Panc1 (cell line): Measurements from ENCODE around the gene TMPRSS3. TPM values are rescaled to one million over a fixed set of nuclear protein-coding genes. Genes with fewer than 3 reads are reported as not detected.

Source experiments
- ATAC-seq: fragments of 200-7000 bp; cut with Tn5 transposase; 2 replicates; pipeline ENCODE4 v1.9.1; 2020; ENCODE audit warnings: mild to moderate bottlenecking, moderate library complexity
- BruUV-seq: library from RNA; stranded (reverse); fragments of 400-500 nt; replicated peaks from 2 replicates; lab custom pipeline; 2021; lab: Mats Ljungman, UMichigan
- CTCF ChIA-PET: fragments of 300-600 bp; sonication (Branson Sonifier 250); formaldehyde crosslinking; loops from one replicate; lab custom pipeline; 2022; ENCODE audit warnings: antibody characterized with exemption; lab: Charles Lee
- POLR2A ChIA-PET: fragments of 300-600 bp; sonication (Branson Sonifier 250); formaldehyde crosslinking; loops from one replicate; lab custom pipeline; 2022; ENCODE audit warnings: antibody characterized with exemption; lab: Charles Lee
- DNase-seq: peaks from one replicate; pipeline ENCODE4 v3.0.0-alpha.2; 2010; ENCODE audit warnings: low read depth, low spot score
- H3K27ac ChIP-seq: 2 replicates; pipeline ENCODE4 v1.5.1; 2011; ENCODE audit warnings: mild to moderate bottlenecking, low read length, inconsistent platforms
- H3K27me3 ChIP-seq: fragments of 200-500 bp; sonication (Bioruptor generic); 2 replicates; pipeline ENCODE4 v1.6.0; 2014; ENCODE audit warnings: low read length, inconsistent platforms; ENCODE audit not compliant: control insufficient read depth, insufficient read depth
- H3K36me3 ChIP-seq: fragments of 200-500 bp; sonication (Bioruptor generic); 2 replicates; pipeline ENCODE4 v1.5.1; 2014; ENCODE audit warnings: inconsistent platforms, mild to moderate bottlenecking, low read length, moderate library complexity; ENCODE audit not compliant: control insufficient read depth, insufficient read depth
- H3K4me1 ChIP-seq: 2 replicates; pipeline ENCODE4 v1.5.1; 2011; ENCODE audit warnings: inconsistent platforms, mild to moderate bottlenecking, low read length, moderate library complexity; ENCODE audit not compliant: control insufficient read depth, insufficient read depth
- H3K4me3 ChIP-seq, 2 experiments: 2 replicates each; pipeline ENCODE4 v1.5.1; 2011 to 2012; ENCODE audit warnings: low read depth in 2 of 2, low read length in 2 of 2, mild to moderate bottlenecking in 2 of 2, inconsistent platforms in 1 of 2, moderate library complexity in 1 of 2
- H3K9me3 ChIP-seq: fragments of 200-500 bp; sonication (Bioruptor generic); 2 replicates; pipeline ENCODE4 v1.5.1; 2014; ENCODE audit warnings: low read depth, mild to moderate bottlenecking, inconsistent platforms, low read length, moderate library complexity; ENCODE audit not compliant: control insufficient read depth, insufficient read depth
- POLR2AphosphoS5 ChIP-seq: IDR thresholded peaks from 2 replicates; pipeline ENCODE4 v1.6.1; 2012; ENCODE audit warnings: mild to moderate bottlenecking, low read depth, low read length, moderate library complexity
- SIN3A ChIP-seq: IDR thresholded peaks from 2 replicates; pipeline ENCODE4 v1.6.1; 2012; ENCODE audit warnings: low read depth, mild to moderate bottlenecking, low read length, moderate library complexity, borderline replicate concordance; ENCODE audit not compliant: insufficient read depth
- TCF7L2 ChIP-seq: IDR thresholded peaks from 2 replicates; pipeline ENCODE4 v1.6.1; 2011; ENCODE audit warnings: mild to moderate bottlenecking, low read depth, low read length, inconsistent platforms
- in situ Hi-C: cut with HindIII; loops from 2 replicates; pipeline ENCODE4 v1.10.0; 2016; ENCODE audit warnings: low sequenced_read_pairs, low pct_unique_long_range_greater_than_20kb
- intact Hi-C: fragments of 100-400 bp; cut with micrococcal nuclease; formaldehyde crosslinking; loops from one replicate; pipeline ENCODE4 v1.10.0; 2022; ENCODE audit not compliant: unreplicated experiment
- total RNA-seq: library from RNA; stranded (reverse); gene quantifications from one replicate; pipeline ENCODE4 v1.2.1, GENCODE V29; 2021; ENCODE audit not compliant: unreplicated experiment
- TF ChIP-seq, protein P1 (sequence below), 2 experiments: IDR thresholded peaks; 2 replicates each; pipeline ENCODE4 v1.6.1; 2011 to 2012; ENCODE audit warnings: low read depth in 2 of 2, control low read depth in 1 of 2, low read length in 1 of 2, mild to moderate bottlenecking in 1 of 2, moderate library complexity in 1 of 2; ENCODE audit not compliant: insufficient read depth in 1 of 2
- TF ChIP-seq, protein P2 (sequence below): fragments of 450-650 bp; IDR thresholded peaks from 2 replicates; pipeline ENCODE4 v1.5.1; 2017; ENCODE audit warnings: mild to moderate bottlenecking

TMPRSS3 gene
- total RNA-seq, 1 experiment from 2014 or later = not detected

DNA sequence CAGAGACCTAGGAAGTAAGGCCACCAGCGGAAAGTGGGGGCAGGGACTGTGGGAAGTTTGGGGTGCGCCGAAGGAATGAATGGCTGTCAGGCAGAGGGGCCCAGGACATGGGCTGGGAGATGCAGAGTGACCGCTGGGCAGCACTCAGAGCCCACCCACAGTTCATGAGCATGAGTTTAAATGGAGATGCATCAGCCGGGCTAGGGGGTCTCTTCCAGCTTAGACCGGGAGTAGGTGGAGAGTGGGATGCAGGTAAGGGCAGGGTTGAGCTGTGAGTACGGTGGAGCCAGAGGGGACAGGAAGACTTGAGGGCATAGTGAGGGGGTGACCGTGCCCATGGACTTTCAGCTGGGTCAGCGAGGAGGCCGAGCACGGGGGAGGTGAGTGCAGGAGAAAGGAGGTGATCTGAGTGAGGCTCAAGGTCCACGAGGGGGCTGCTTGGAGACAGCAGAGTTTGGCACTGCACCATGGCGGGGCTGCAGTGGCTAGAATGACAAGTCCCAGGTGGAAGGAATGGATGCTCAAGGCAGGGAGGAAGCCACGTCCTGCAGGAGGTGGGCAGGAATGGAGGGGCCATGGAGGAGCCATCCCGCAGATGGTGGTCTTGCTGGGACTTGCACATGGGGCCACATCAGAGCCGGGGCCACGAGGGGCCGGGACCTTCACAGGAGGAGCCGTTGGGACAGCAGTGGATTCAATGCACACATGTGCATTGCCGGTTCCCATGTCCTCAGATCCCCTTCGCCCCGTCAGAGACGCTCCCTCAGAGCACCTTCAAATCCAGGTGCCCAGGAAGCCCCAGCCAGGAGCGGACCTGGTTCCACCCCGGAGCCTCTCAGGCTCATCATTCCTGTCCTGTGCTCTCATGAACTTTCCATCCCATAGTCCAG is 42.7 kb upstream of the TMPRSS3 start:
- intact Hi-C loops = no loop called here
- no TSS peak for BruUV-seq
- in situ Hi-C loops = no loop called here
- Histone ChIP-seq H3K9me3 (no peaks in the 10 kb centered on the region), H3K4me1 (no peaks in the 10 kb centered on the region), H3K27ac (no peak overlapping the region), H3K36me3 (no peaks in the 10 kb centered on the region), H3K27me3 (no peaks in the 10 kb centered on the region; the same call in 1 of the 2 replicates), H3K4me3 (no peak overlapping the region)
- ChIA-PET CTCF (no interaction called here), POLR2A (no interaction called here)
- no peak for TF ChIP-seq SIN3A
- TF ChIP-seq, protein P1, sequence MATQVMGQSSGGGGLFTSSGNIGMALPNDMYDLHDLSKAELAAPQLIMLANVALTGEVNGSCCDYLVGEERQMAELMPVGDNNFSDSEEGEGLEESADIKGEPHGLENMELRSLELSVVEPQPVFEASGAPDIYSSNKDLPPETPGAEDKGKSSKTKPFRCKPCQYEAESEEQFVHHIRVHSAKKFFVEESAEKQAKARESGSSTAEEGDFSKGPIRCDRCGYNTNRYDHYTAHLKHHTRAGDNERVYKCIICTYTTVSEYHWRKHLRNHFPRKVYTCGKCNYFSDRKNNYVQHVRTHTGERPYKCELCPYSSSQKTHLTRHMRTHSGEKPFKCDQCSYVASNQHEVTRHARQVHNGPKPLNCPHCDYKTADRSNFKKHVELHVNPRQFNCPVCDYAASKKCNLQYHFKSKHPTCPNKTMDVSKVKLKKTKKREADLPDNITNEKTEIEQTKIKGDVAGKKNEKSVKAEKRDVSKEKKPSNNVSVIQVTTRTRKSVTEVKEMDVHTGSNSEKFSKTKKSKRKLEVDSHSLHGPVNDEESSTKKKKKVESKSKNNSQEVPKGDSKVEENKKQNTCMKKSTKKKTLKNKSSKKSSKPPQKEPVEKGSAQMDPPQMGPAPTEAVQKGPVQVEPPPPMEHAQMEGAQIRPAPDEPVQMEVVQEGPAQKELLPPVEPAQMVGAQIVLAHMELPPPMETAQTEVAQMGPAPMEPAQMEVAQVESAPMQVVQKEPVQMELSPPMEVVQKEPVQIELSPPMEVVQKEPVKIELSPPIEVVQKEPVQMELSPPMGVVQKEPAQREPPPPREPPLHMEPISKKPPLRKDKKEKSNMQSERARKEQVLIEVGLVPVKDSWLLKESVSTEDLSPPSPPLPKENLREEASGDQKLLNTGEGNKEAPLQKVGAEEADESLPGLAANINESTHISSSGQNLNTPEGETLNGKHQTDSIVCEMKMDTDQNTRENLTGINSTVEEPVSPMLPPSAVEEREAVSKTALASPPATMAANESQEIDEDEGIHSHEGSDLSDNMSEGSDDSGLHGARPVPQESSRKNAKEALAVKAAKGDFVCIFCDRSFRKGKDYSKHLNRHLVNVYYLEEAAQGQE (IDR thresholded peaks at IDR 0.05; ENCODE audit: insufficient read depth in 1 of 2, low read depth in 2 of 2, low read length in 1 of 2) = no peak
- TF ChIP-seq, protein P2, sequence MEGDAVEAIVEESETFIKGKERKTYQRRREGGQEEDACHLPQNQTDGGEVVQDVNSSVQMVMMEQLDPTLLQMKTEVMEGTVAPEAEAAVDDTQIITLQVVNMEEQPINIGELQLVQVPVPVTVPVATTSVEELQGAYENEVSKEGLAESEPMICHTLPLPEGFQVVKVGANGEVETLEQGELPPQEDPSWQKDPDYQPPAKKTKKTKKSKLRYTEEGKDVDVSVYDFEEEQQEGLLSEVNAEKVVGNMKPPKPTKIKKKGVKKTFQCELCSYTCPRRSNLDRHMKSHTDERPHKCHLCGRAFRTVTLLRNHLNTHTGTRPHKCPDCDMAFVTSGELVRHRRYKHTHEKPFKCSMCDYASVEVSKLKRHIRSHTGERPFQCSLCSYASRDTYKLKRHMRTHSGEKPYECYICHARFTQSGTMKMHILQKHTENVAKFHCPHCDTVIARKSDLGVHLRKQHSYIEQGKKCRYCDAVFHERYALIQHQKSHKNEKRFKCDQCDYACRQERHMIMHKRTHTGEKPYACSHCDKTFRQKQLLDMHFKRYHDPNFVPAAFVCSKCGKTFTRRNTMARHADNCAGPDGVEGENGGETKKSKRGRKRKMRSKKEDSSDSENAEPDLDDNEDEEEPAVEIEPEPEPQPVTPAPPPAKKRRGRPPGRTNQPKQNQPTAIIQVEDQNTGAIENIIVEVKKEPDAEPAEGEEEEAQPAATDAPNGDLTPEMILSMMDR = no peak
- no peak for TF ChIP-seq TCF7L2
- no peak for TF ChIP-seq POLR2AphosphoS5
- no peak for DNase-seq
- ATAC-seq = no peak

DNA sequence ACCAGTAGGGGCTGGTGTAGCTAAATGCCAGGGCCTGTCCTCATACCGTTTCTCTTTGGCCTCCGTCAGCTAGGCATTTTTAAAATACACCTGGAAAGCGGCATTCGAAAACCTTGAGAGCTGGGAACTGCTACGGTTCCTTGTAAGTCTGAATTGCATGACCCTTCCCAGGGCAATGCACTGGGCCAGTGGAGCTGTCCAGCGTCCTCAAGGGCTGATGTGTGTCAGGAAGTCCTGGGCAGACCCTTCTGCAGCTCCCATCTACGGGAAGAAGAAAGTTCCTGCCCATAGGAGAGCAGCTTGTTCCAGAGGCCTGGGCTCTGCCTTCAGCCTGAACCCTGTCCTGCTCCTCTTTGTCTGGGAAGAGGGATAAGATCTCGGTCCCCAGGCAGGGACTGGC is 41.9 kb upstream of the TMPRSS3 start:
- ChIA-PET CTCF (no interaction called here), POLR2A (no interaction called here)
- no TSS peak for BruUV-seq
- ATAC-seq (no peak), DNase-seq (no peak)
- Histone ChIP-seq H3K4me1 (no peaks in the 10 kb centered on the region), H3K4me3 (no peak overlapping the region), H3K27ac (no peak overlapping the region), H3K9me3 (0 out of 2 replicates have a peak, but pooled peaks cover 1% of the 10 kb centered on the region), H3K27me3 (no peaks in the 10 kb centered on the region; the same call in 1 of the 2 replicates), H3K36me3 (no peaks in the 10 kb centered on the region)
- intact Hi-C loops = no loop called here
- in situ Hi-C loops = no loop called here
- no peak for TF ChIP-seq TCF7L2
- TF ChIP-seq POLR2AphosphoS5 = no peak
- TF ChIP-seq, protein P1 (IDR thresholded peaks at IDR 0.05; ENCODE audit: insufficient read depth in 1 of 2, low read depth in 2 of 2, low read length in 1 of 2) = peak; percentile 79 to 92
- TF ChIP-seq, protein P2 = no peak
- no peak for TF ChIP-seq SIN3A
